Ramos (cell line): ENCODE data around the gene STK38L.
"Not testable (repeated sequence)": the region's sequence is repeated elsewhere in the genome, so short reads cannot be mapped to it uniquely, and the experiment has no call there.

Source experiments
- in situ Hi-C: fragments of 300-500 bp; cut with MboI; formaldehyde crosslinking; loops from one replicate; pipeline ENCODE4 v1.14.3; 2022; ENCODE audit warnings: low sequenced_read_pairs; ENCODE audit not compliant: unreplicated experiment

STK38L gene

DNA sequence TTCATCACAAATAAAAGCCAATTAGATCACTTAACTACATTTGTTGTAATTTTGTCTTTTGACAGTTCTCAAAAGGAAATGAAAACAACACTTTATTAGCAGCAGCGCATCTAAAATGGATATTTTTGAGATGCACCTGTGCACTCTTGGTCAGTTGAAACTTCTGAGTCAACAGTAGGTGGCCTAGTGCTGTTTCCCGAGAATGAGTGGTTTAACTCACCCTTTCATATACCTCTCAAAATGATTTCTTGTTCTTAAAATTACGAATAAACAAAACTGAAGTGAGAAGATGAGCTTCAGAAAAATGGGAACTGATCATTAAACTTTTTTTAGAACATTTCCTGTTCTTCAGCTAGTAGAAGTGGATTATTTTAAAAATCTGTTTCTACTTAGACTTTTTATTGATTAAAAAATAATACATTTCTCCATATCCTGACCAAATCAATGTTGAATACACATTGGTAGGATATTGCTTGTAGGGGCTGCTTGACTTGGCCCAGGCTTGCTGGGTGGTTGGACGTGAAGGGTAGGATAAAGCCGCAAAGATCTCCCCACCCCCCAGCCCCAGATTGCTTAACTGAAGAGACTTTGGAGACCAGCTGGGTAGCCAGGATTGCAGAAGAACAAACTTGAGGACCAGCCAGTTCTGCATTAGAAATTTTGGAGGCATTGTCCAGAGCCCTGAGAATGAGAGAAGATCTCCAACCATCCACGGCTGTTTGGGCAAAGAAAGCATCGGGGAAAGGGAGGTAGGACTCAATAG lies 22.3 kb upstream of the STK38L start:
- in situ Hi-C loops = no loop called here

DNA sequence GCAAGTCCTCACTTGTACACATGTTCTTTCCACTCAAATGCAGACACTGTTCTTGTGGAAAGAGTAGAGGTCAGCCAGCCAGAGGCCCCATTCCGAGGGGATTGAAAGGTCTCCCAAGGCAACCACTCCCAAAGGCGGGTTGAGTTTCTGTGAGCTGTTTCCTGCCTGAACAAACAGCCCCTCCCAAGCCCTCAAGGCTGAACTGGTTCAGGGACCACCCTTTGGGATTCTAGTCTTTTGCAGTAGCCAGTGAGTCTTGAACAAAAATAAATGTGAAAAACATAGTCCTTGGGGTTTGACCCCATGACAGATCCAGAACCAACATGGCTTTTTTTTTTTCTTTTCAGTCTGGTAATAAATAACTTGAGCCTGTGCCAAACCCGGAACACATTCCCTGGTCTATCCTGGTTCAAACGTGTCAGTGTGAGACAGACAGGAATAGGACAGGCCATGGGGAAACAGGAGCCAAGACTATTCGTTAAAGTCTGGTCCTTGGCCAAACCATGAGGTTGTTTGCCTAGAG lies 17.6 kb upstream of the STK38L start:
- in situ Hi-C loops = no loop called here

DNA sequence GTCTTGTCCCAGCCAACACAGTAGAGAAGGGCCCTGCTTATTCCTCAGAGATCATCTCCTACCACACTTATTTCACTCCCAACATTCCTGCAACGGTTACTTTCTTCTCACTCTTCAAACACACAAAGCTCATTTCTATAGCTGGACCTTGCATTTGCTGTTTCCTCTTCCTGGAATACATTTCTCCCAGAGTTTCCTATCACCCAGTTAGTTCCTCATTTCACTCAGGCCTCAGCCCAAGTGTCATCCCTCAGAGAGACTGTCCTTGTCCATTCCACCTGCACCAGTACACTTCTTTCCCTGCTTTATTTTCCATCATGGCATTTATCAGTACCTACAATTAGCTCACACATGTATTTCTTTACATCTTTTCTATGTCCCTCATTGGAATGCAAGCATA lies 14.7 kb upstream of the STK38L start:
- in situ Hi-C loops = no loop called here

DNA sequence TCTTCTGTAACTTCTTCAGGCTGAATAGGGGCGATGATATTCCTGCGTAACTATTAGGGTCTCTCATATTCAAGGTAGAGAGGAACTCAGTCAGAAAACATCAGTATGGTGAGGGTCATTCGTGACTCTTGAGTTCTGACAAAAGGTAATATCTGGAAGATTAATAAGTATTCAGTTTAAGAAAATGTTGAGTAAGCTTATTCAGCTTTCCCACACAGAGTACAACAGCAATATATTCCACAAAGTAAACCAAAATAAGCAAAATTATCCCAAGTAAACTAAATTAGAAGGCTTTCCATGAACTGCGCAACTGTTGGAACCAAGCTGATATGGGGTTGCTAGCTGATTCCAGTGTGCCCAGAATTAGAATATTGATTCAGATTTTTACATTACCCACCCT lies 12.7 kb upstream of the STK38L start:
- in situ Hi-C loops = not testable (repeated sequence)

DNA sequence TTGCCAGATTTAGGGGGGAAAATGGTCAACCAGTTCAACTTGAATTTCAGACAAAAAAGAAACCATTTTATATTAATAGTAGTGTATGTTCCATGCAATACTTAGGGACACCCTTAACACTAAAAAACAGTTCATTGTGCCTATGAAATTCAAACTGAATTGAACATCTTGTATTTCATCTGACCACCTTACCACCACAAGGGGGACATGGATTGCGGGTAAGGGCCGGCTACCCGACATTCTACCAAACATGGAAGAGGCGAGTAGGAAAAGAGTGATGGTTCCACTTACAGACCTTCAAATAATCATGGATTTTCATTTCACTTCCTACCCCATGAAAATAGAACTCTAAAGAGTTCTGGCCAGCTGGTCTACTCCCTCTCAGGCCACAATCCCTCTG lies 10.3 kb upstream of the STK38L start:
- in situ Hi-C loops = no loop called here

DNA sequence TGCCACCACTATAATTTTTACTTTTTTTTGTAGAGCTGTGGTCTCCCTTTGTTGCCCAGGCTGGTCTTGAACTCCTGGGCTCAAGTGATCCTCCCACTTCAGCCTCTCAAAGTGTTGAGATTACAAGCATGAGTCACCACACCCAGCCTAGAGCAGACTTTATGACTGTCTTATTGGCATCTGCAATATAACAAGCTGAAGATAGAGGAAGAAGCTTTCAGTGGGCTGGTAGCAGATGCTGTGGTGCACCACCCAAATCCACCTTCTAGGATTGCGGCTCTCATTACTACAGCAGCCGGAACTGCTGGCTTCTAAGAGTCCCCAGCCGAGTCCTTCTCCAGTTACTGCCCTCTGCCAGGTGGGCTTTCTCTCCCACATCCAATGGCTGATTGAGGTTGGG lies 7.6 kb upstream of the STK38L start:
- in situ Hi-C loops = no loop called here

DNA sequence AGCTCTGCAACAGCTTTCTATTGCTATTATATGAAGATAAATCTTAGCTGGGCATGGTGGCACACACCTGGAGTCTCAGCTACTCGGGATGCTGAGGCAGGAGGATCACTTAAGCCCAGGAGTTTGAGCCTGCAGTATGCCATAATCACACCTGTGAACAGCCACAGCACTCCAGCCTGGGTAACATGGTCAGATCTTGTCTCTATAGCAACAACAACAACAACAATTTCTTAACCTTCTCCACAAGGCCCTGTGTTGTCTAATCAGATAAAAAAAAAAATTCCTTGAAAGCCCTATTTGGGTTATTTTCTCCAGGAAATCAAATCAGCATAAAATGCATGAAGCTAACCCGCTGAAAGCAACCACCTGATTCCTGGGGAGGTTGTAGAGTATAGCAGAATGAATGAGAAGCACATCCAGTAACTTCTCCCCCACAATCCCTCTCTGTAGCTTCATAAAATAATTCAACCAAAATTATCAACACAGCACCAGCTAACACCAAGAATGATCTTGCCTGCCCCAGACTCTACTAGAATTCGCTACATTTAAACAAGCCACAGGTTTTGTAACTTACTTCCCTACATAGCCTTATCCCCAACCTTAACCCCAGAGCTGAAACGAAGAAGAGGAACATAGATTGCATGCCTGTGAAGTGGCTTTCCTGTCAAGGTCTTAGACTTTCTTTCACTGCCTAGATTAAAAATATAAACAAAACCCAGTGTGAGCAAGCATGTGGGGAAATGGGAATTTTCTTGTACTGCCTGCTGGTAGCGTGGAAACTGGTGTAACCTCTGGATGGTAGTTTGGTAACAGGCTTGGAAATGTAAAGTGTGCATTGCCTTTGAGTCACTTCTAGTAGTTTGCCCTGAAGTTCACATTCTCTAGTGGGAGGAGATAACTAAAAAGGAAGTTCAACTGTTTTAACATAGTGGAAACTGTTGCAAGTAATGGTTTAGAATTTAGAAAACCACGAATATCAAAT lies 6.0 kb upstream of the STK38L start:
- in situ Hi-C loops = no loop called here

DNA sequence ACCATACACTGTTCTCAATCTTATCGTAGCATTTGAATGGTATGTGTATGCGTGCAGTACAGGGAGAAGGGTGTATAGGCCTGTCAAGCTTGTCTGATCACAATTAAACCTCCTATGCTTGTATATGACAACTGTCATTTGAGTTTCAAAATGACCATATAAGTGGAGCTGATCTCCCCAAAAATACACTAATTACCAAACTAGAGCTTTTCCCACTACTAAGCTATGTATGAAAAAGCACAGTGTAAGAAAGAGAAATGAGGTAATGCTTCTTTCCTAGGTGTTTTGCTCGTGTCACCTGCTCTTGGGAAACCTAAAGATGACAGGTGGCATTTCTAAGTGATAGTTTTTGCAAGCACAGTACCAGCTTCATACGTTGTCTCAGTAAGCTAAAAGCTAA lies 1.1 kb upstream of the STK38L start:
- in situ Hi-C loops = no loop called here

DNA sequence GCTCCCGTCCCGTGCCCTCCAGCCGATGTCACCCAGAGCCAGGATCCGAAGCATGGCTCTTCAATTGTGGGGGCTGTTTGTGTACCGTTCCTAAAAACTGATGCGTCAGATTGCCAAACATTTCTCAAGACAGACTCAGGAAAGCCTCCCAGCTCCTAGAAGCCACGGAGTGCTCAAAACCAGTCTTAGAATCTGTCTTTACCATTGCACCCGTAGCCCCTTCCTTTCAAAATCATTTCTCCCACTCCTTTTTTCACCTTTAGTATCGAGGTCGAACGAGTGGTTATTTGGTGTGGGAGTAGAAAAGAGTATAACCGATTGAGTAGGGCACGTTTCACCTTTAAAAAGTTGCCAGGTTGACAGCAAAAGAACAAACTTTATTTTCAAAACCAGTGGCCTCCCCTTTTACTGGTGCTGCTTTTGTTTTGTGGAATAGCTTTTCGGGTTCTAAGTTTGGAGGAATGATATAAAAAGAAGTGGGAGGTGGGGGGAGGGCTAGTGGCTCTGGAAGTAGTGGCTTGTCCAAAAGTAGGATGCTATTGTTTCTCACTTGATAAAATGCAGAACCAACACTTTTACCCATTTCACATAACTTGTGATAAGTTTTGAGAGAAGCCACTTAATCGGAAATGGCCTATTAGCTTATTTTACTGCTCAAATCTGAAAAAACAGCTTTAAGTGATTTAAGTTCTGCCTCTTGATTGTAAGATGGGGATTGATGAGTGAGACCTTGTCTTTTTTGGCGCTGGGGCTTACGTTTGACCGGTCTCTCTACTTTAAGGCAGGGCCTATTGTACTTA lies 803 bp downstream of the STK38L start:
- in situ Hi-C loops = no loop called here

DNA sequence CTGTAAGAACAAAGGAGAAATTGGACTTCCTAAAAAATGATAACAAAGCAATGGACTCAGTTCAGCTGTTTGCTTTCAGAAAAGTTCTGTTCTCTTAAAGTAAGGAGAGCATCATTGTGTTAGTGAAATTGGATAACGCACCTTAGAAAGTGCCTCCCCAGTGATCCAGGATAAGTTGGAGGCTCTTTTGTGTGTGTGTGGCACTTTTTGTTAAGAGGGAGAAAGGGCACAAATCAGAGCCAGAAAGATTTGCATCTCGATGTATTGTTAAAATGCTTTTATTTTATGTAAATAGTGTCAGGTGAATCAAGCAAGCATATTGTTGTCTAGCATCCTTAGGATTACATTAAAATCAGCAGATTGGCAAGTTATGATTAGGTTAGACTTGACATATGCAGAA lies 2.1 kb downstream of the STK38L start:
- in situ Hi-C loops = no loop called here

DNA sequence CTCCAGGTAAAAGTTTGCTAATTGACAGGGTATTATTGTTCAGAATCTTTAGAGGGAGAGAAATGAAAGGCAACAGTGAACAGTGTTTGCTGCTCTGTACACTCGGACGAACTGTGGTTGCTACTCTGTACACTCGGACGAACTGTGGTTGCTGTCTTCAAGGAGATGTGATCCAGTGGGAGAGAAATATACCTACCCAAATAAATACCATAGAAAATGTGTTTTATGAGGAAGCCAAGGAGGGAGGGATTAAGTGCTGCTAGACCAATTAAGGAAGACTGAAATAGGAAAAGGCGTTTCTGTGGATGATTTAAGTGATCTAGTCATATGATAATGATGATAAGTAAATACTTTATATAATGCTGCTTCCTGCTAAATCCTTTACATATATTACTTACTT lies 2.7 kb downstream of the STK38L start:
- in situ Hi-C loops = no loop called here

DNA sequence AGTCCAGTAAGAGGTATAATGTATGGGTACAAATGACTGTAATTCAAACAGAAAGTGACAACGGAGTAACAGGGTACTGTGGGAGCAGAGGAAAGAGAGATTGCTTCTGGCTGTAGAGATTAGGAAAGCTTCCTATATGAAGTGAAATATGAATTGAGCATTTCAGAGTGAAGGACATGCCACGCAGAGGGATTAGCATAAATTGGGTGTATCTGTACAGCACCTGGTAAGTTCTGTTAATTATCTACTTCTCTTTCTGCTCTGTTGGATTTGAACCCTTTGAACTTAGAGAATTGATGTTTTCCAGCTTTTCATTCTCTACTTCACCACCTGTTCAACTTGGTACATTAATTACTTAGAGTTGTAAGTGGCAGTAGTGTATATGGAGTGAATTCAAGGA lies 8.8 kb downstream of the STK38L start:
- in situ Hi-C loops = no loop called here

DNA sequence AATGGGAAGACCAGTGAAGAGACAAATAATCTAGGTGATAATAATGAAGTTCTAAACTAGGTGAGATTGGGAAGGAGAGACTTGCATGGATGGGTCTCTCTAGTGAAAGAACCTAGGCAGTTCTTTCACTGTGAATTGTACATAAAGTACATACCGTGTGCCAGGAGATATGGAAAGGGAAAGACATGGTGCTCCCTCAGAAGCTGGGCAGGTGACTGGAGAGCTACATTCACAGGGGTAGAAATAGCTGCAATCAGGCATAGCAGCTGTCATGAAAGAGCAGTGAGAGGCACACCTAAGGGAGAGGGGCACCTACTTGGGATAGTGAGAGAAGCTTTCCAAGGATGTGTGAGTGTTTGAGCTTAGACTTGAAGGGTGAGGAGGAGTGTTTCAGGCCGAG lies 9.3 kb downstream of the STK38L start:
- in situ Hi-C loops = no loop called here

DNA sequence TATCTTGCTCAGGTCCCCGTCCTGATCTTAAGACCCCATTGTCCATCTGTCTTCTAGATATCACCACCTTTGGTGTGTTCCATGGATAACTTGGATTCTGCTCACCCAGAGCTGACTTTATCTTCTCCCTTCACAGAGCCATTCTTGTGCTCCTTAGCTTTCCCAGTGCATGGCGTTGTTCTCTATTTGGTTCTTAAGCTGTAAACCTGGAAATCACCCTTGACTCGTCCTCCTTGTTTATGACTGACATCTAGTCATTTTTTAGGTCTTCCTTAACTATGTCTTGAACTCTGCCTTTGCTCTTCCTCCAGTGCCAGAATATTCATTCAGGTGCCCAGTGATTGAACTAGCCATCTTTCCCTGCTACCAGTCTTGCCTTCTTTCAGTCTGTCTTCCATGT lies 11.7 kb downstream of the STK38L start:
- in situ Hi-C loops = no loop called here

DNA sequence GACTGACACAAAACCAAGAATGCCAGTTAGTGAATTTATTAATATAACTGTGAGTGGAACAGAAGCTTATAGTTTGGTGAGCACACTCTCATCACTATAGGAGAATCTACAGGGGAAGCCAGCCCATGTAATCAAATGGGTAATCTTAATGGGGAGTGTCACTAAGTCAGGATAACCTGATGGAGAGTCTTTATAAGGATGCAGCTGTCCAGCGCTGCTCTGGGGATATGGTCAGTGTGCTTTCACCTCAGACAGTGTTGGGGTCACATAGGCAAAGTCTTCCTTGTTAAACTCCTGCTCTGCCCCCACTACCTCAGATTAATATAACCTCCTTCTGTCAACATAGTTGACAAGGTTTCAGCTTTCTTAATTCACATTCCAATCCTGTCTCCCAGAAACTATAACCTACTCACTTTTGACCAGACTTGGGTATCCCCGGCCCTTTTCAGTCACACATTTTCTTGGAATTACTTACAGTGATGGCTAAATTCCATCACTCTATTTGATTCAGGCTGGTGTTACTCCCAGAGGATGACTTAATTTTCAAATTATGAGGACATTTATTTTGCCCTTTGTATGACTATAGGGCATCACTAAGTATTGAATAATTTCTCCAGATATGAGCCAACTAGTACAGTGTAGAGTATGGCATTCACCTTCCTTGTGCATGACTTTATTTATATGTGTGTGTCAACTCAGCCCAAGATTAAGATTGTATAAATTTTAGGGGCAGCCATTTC lies 13.2 kb downstream of the STK38L start:
- in situ Hi-C loops = no loop called here

DNA sequence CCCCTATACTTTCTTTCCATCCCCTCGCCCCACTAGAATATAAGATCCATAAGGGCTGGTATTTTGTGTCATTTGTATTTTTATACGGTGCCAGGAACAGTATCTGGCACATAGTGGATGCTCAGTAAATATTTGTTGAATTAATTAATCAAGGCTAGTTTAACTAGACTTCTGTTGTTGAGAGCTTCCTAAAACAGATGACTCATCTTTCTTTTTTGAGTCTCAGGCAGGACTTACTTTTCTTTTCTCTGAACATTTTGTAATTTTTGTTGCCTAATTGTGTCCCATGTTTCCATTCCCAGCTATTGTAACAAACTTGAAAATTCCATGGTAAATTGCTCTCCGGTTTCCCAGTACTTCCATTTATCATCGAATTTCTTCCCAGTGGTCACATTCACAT lies 16.7 kb downstream of the STK38L start:
- in situ Hi-C loops = no loop called here

DNA sequence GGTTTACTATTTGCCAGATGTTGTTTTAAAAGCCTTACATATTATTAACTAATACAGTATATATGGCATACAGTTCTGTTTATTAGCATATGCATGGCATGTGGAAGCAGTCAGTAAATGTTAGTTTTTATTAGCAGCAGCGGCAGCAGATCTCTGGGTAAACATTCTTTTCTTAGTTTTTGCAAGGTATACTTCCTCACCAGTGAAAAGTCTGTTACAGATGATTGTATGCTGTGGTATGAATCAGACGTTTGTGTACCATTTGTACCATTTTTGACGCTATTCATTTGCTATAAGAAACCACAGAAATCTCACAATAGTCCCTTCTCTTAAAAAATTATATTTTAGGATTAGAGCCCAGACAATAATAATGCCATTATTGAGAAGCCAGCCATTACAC lies 17.8 kb downstream of the STK38L start:
- in situ Hi-C loops = no loop called here

DNA sequence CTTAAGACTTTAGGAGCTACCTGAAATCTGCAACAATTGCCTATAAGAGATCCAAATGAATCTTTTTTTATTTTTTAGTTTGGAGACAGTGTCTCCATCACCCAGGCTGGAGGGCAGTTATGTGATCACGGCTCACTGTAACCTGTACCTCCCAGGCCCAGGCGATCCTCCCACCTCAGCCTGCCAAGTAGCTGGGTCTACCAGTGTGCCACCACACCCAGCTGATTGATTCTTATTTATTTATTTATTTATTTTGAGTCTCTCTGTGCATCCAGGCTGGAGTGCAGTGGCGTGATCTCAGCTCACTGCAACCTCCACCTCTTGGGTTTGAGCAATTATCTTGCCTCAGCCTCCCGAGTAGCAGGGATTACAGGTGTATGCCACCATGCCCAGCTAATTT lies 26.1 kb downstream of the STK38L start:
- in situ Hi-C loops = no loop called here

DNA sequence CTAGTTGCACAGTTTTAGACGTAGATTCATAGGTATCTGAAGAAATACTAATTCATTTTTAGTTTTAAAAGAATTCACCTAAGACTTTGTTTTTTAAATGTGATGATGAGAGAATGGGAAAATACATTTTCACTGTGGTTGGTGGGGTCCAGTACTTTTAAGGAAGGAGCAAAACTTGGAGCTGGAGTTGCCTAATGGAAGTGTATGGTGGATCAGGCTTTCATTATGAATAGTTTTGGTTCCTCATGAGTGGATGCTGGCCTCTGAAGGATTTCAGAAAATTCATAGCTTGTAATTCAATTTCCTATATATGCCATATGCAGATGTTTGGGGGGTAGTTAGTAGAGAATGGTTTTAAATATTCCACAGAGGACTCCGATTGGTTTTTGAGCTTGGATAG lies 27.1 kb downstream of the STK38L start:
- in situ Hi-C loops = no loop called here
